Mesenchymal stem cell (in vitro differentiated cells and primary cell): ENCODE data around the gene WAC.

Source experiments
- DNase-seq: peaks from one replicate; pipeline ENCODE4 v3.0.0-alpha.2; 2013
- H2AFZ ChIP-seq: one replicate; pipeline ENCODE4 v1.6.1; 2013; ENCODE audit warnings: low read depth, mild to moderate bottlenecking, control low read depth, inconsistent platforms, low read length, moderate library complexity
- H2AK5ac ChIP-seq: 2 replicates; pipeline ENCODE4 v1.6.1; 2013; ENCODE audit warnings: low read length, moderate library complexity, mild to moderate bottlenecking, inconsistent platforms; ENCODE audit not compliant: severe bottlenecking
- H2BK120ac ChIP-seq: one replicate; pipeline ENCODE4 v1.6.1; 2013; ENCODE audit warnings: low read depth, mild to moderate bottlenecking, inconsistent platforms, low read length, moderate library complexity
- H2BK12ac ChIP-seq, 2 experiments: one replicate each; pipeline ENCODE4 v1.6.1; 2013; ENCODE audit warnings: inconsistent platforms in 2 of 2, low read length in 2 of 2, mild to moderate bottlenecking in 2 of 2, moderate library complexity in 2 of 2, control low read depth in 1 of 2
- H2BK15ac ChIP-seq: one replicate; pipeline ENCODE4 v1.6.1; 2013; ENCODE audit warnings: mild to moderate bottlenecking, low read depth, inconsistent platforms; ENCODE audit not compliant: poor library complexity, severe bottlenecking
- H2BK5ac ChIP-seq: 2 replicates; pipeline ENCODE4 v1.6.1; 2013; ENCODE audit warnings: low read depth, mild to moderate bottlenecking, low read length, control low read depth, inconsistent platforms; ENCODE audit not compliant: poor library complexity, severe bottlenecking
- H3K14ac ChIP-seq, 2 experiments: one replicate each; pipeline ENCODE4 v1.6.1; 2013; ENCODE audit warnings: inconsistent platforms in 2 of 2, low read length in 2 of 2, control low read depth in 1 of 2, mild to moderate bottlenecking in 1 of 2, moderate library complexity in 1 of 2
- H3K18ac ChIP-seq, 2 experiments: one replicate each; pipeline ENCODE4 v1.6.1; 2013; ENCODE audit warnings: inconsistent platforms in 2 of 2, low read length in 2 of 2, control low read depth in 1 of 2, low read depth in 1 of 2, mild to moderate bottlenecking in 1 of 2
- H3K23ac ChIP-seq, 2 experiments: one replicate each; pipeline ENCODE4 v1.6.1; 2013; ENCODE audit warnings: inconsistent platforms in 2 of 2, low read length in 2 of 2, mild to moderate bottlenecking in 2 of 2, moderate library complexity in 2 of 2, control low read depth in 1 of 2
- H3K27ac ChIP-seq: 2 replicates; pipeline ENCODE4 v1.5.1; 2013; ENCODE audit warnings: mild to moderate bottlenecking, moderate library complexity, low read length, control low read depth, inconsistent platforms; ENCODE audit not compliant: poor library complexity, severe bottlenecking
- H3K27me3 ChIP-seq, 2 experiments: 2 replicates each; pipeline versions ENCODE4 v1.6.1 to v1.7.0; 2013; ENCODE audit warnings: low read length in 2 of 2, mild to moderate bottlenecking in 2 of 2, moderate library complexity in 2 of 2, control low read depth in 1 of 2, inconsistent platforms in 1 of 2; ENCODE audit not compliant: control insufficient read depth in 1 of 2, insufficient read depth in 1 of 2
- H3K36me3 ChIP-seq, 2 experiments: 2 replicates each; pipeline versions ENCODE4 v1.6.1 to v1.7.0; 2013; ENCODE audit warnings: low read length in 2 of 2, control low read depth in 1 of 2, inconsistent platforms in 1 of 2, low read depth in 1 of 2, mild to moderate bottlenecking in 1 of 2; ENCODE audit not compliant: insufficient read depth in 2 of 2, control insufficient read depth in 1 of 2
- H3K4ac ChIP-seq, 2 experiments: one replicate each; pipeline ENCODE4 v1.6.1; 2013; ENCODE audit warnings: inconsistent platforms in 2 of 2, low read length in 2 of 2, mild to moderate bottlenecking in 2 of 2, moderate library complexity in 2 of 2, control low read depth in 1 of 2, low read depth in 1 of 2
- H3K4me1 ChIP-seq: 2 replicates; pipeline ENCODE4 v1.6.1; 2013; ENCODE audit warnings: low read depth, low read length, control low read depth; ENCODE audit not compliant: control insufficient read depth, insufficient read depth
- H3K4me2 ChIP-seq: 2 replicates; pipeline ENCODE4 v1.6.1; 2013; ENCODE audit warnings: low read length, mild to moderate bottlenecking, inconsistent platforms; ENCODE audit not compliant: poor library complexity, severe bottlenecking
- H3K4me3 ChIP-seq, 2 experiments: 2 replicates each; pipeline versions ENCODE4 v1.5.1 to v1.7.0; 2013; ENCODE audit warnings: low read length in 2 of 2, mild to moderate bottlenecking in 2 of 2, control low read depth in 1 of 2, low read depth in 1 of 2; ENCODE audit not compliant: insufficient read depth in 1 of 2
- H3K79me1 ChIP-seq: replicated peaks from 2 replicates; pipeline ENCODE4 v1.6.1; 2013; ENCODE audit warnings: mild to moderate bottlenecking, control low read depth, low read length, inconsistent platforms; ENCODE audit not compliant: poor library complexity, severe bottlenecking
- H3K9ac ChIP-seq: 2 replicates; pipeline ENCODE4 v1.7.0; 2013; ENCODE audit warnings: mild to moderate bottlenecking, low read length, moderate library complexity
- H3K9me3 ChIP-seq: 2 replicates; pipeline ENCODE4 v1.7.0; 2013; ENCODE audit warnings: mild to moderate bottlenecking, low read length; ENCODE audit not compliant: control insufficient read depth
- H4K8ac ChIP-seq: one replicate; pipeline ENCODE4 v1.6.1; 2013; ENCODE audit warnings: inconsistent platforms, mild to moderate bottlenecking, low read length, moderate library complexity
- H4K91ac ChIP-seq: one replicate; pipeline ENCODE4 v1.6.1; 2013; ENCODE audit warnings: mild to moderate bottlenecking, low read length, inconsistent platforms
- WGBS: methylation state at CpG from one replicate; pipeline ENCODE4 v1.1.7; 2013; ENCODE audit warnings: mixed read lengths; 5-methylcytosine and 5-hydroxymethylcytosine counted together

The WAC gene

DNA sequence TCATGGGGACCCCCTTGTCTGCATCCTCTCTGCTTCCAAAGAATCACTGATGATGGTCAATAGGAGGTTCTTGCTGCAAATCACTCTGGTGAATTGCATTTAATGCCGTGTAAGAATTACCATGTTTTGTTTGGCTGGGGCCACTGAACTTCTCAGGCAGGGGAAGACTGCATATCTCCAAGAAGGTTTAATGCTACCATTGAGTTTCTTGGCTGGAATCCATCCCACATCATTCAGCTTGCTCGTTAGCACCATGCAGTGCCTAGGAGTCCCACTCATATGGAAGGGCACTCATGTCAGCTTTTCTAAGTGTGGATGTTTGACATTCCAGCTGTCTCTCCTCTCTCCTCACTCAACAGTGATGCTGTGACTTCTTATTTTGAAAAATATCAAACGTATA, 94.2 kb downstream of the WAC start:
- Histone ChIP-seq H3K4me1 (peaks cover 7% of the 10 kb centered on the region), H3K23ac (peak overlapping the region in 1 of 2 experiments; percentile 56), H3K79me1 (no peaks in the 10 kb centered on the region), H3K9me3 (no peaks in the 10 kb centered on the region), H3K27ac (no peak overlapping the region), H3K9ac (no peak overlapping the region), H2BK120ac (no peak overlapping the region), H2BK5ac (no peak overlapping the region), H2AK5ac (no peak overlapping the region), H3K4me3 (no peak overlapping the region), H4K8ac (no peak overlapping the region), H2BK12ac (no peak overlapping the region), H2AFZ (no peak overlapping the region), H4K91ac (no peak overlapping the region), H3K27me3 (peaks cover 3 to 34% of the 10 kb centered on the region in 2 experiments), H3K4ac (no peak overlapping the region), H3K4me2 (no peak overlapping the region), H3K36me3 (peaks cover 0 to 3% of the 10 kb centered on the region in 2 experiments), H3K18ac (no peak overlapping the region), H3K14ac (no peak overlapping the region), H2BK15ac (no peak overlapping the region)
- 96% methylated on average over 3 of the region's 3 CpGs for WGBS
- no peak for DNase-seq

DNA sequence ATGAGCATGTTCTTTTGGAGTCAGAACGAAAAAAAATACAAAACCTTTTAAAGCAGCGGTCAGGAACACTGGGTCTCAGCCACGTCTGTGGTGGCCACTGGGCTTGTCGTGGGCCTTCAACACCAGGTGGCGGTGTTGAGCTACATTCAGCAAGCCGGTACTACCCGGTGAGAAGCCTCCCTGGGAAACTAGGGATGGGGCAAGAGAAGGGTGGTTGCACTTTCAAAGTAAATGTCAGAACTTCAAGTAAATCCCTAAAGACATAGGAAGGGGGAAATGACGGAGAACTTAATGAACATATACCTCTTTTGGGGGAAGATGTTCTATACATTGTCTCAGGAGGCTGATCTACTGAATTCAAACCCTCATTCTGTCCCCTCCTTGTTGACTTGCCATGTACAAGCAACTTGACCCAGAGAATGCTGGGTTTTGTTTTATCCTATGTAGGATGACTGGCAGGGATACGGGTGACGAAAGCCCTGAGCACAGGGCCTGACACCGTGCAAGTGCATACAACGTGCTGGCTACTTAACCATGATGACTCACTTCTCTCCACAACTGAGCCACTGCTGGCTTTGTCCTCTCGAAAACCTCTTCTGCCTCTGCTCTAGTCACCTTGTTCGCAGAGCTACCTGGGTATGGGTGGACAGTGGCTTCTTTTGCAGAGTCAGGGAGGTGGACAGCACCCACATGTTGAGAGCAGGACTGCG, 95.4 kb downstream of the WAC start:
- Histone ChIP-seq H3K4me3 (no peak overlapping the region), H2AFZ (no peak overlapping the region), H3K4me1 (peaks cover 7% of the 10 kb centered on the region), H2BK120ac (no peak overlapping the region), H3K4me2 (no peak overlapping the region), H4K8ac (no peak overlapping the region), H3K36me3 (peaks cover 0 to 3% of the 10 kb centered on the region in 2 experiments), H4K91ac (no peak overlapping the region), H3K9ac (peak overlapping the region; percentile 44), H2BK12ac (no peak overlapping the region), H2BK15ac (no peak overlapping the region), H3K27ac (no peak overlapping the region), H3K4ac (no peak overlapping the region), H3K27me3 (peaks cover 3 to 34% of the 10 kb centered on the region in 2 experiments), H3K79me1 (no peaks in the 10 kb centered on the region), H3K18ac (peak overlapping the region in 1 of 2 experiments; percentile 5), H3K23ac (no peak overlapping the region), H3K9me3 (no peaks in the 10 kb centered on the region), H2BK5ac (no peak overlapping the region), H2AK5ac (no peak overlapping the region), H3K14ac (peak overlapping the region in 1 of 2 experiments; percentile 31)
- 19% methylated on average over 13 of the region's 15 CpGs for WGBS
- peak; percentile 82 for DNase-seq

DNA sequence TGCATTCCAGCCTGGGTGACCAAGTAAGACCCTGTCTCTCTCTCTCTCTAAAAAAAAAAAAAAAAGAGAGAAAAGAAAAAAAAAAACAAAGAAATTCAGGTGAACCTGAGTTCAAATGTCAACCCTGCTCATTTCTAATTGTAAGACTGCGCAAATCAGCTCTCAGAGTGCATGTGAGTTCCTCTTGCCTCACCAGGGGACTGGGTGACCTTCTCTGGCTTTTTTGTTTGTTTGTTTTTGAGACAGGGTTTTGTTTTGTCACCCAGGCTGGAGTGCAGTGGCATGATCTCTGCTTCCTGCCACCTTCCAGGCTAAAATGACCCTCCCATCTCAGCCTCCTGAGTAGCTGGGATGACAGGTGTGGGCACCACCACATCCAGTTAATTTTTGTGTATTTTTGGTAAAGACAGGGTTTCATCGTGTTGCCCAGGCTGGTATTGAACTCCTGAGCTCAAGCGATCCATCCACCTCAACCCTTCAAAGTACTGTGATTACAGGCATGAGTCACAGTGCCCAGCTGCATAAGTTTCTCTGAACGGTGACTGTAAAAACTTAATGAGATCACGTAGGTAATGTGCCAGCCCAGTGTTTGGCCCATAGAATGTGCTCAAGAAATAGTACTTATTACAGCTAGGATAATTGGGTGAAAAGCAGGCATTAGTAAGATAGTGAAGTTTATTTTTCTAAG, 99.1 kb downstream of the WAC start:
- Histone ChIP-seq H2BK120ac (no peak overlapping the region), H3K9ac (no peak overlapping the region), H3K9me3 (no peaks in the 10 kb centered on the region), H4K91ac (no peak overlapping the region), H4K8ac (no peak overlapping the region), H3K27ac (no peak overlapping the region), H2BK15ac (no peak overlapping the region), H3K79me1 (no peaks in the 10 kb centered on the region), H2BK5ac (no peak overlapping the region), H3K18ac (no peak overlapping the region), H3K4me3 (no peak overlapping the region), H2BK12ac (no peak overlapping the region), H3K4me1 (peaks cover 5% of the 10 kb centered on the region), H2AFZ (no peak overlapping the region), H3K4me2 (no peak overlapping the region), H3K4ac (no peak overlapping the region), H3K14ac (no peak overlapping the region), H3K23ac (no peak overlapping the region), H3K36me3 (no peaks in the 10 kb centered on the region), H2AK5ac (no peak overlapping the region), H3K27me3 (peaks cover 7 to 35% of the 10 kb centered on the region in 2 experiments)
- DNase-seq: no peak
- 69% methylated on average over 5 of the region's 5 CpGs for whole genome bisulfite sequencing

DNA sequence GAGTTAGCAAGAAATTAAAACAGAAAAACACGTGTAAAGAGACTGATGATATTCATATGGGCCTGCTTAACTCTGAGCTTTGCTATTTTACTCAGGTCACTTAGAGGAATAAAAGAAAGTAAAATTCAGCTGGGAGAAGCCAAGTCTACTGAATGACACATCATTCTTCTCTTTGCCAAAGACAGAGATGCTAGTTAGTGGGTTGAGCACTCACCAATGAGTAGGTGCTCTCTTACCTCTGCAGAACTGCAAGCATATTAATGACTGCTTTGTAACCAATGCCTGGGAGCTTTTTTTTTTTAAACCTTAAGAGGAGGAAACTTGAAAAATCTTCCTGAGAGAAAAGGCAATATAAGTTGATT, 99.6 kb downstream of the WAC start:
- no peak overlapping the region for H2BK15ac ChIP-seq
- H3K79me1 ChIP-seq: no peaks in the 10 kb centered on the region
- H2AFZ ChIP-seq: no peak overlapping the region
- no peaks in the 10 kb centered on the region for H3K9me3 ChIP-seq
- no peak overlapping the region for H3K14ac ChIP-seq
- no peak overlapping the region for H3K4me2 ChIP-seq
- H2AK5ac ChIP-seq: no peak overlapping the region
- no peaks in the 10 kb centered on the region for H3K36me3 ChIP-seq
- peaks cover 7 to 33% of the 10 kb centered on the region in 2 experiments for H3K27me3 ChIP-seq
- H3K4me1 ChIP-seq: peaks cover 4% of the 10 kb centered on the region
- no peak overlapping the region for H2BK12ac ChIP-seq
- H3K27ac ChIP-seq: no peak overlapping the region
- no peak overlapping the region for H4K8ac ChIP-seq
- no peak overlapping the region for H3K9ac ChIP-seq
- H2BK120ac ChIP-seq: no peak overlapping the region
- WGBS: 85% methylated on average over 1 of the region's 1 CpG
- no peak overlapping the region for H4K91ac ChIP-seq
- H3K4me3 ChIP-seq: no peak overlapping the region
- H3K18ac ChIP-seq: no peak overlapping the region
- no peak for DNase-seq
- H3K23ac ChIP-seq: no peak overlapping the region
- no peak overlapping the region for H2BK5ac ChIP-seq
- H3K4ac ChIP-seq: no peak overlapping the region
